Muscle of leg (tissue), 11 donors: Measurements from ENCODE around the gene AP2A2. TPM values are rescaled to one million over a fixed set of nuclear protein-coding genes. Genes with fewer than 3 reads are reported as not detected.

Experiments
- DNase-seq: peaks from one replicate; pipeline ENCODE4 v3.0.0; 2013
- H3K27ac ChIP-seq: one replicate; pipeline ENCODE4 v1.5.1; 2013; ENCODE audit warnings: mild to moderate bottlenecking, low read length, control low read depth
- H3K27me3 ChIP-seq: one replicate; pipeline ENCODE4 v1.6.1; 2013; ENCODE audit warnings: low read length; ENCODE audit not compliant: control insufficient read depth, insufficient read depth
- H3K36me3 ChIP-seq: one replicate; pipeline ENCODE4 v1.6.1; 2013; ENCODE audit warnings: low read length; ENCODE audit not compliant: control insufficient read depth, insufficient read depth
- H3K4me1 ChIP-seq: one replicate; pipeline ENCODE4 v1.6.1; 2013; ENCODE audit warnings: low read length; ENCODE audit not compliant: control insufficient read depth, insufficient read depth
- H3K4me3 ChIP-seq: one replicate; pipeline ENCODE4 v1.5.1; 2013; ENCODE audit warnings: low read length, control low read depth
- H3K9me3 ChIP-seq: replicated peaks from 2 replicates; pipeline ENCODE4 v1.6.1; 2013; ENCODE audit warnings: low read depth, low read length; ENCODE audit not compliant: control insufficient read depth
- WGBS: methylation state at CpG from one replicate; pipeline ENCODE4 v1.1.5; 2013; ENCODE audit warnings: missing lambda C conversion rate; ENCODE audit not compliant: insufficient coverage; 5-methylcytosine and 5-hydroxymethylcytosine counted together
- polyA plus RNA-seq, 8 donors: library from polyadenylated mRNA; unstranded; fragments of 120-200 nt; gene quantifications; one replicate each; pipeline versions ENCODE4 v1.2.1 to v1.2.3, GENCODE V29; 2013; ENCODE audit warnings: inconsistent platforms in 1 of 8, low replicate concordance in 1 of 8; ENCODE audit not compliant: insufficient read length in 8 of 8, insufficient read depth in 1 of 8
- total RNA-seq: library from RNA; stranded (reverse); fragments of 120-200 nt; gene quantifications from one replicate; pipeline ENCODE4 v1.2.4, GENCODE V29; 2013

The AP2A2 gene
- total and polyA plus RNA-seq, 9 donors, result 18.5 to 61.4 (median 47.4) TPM

DNA sequence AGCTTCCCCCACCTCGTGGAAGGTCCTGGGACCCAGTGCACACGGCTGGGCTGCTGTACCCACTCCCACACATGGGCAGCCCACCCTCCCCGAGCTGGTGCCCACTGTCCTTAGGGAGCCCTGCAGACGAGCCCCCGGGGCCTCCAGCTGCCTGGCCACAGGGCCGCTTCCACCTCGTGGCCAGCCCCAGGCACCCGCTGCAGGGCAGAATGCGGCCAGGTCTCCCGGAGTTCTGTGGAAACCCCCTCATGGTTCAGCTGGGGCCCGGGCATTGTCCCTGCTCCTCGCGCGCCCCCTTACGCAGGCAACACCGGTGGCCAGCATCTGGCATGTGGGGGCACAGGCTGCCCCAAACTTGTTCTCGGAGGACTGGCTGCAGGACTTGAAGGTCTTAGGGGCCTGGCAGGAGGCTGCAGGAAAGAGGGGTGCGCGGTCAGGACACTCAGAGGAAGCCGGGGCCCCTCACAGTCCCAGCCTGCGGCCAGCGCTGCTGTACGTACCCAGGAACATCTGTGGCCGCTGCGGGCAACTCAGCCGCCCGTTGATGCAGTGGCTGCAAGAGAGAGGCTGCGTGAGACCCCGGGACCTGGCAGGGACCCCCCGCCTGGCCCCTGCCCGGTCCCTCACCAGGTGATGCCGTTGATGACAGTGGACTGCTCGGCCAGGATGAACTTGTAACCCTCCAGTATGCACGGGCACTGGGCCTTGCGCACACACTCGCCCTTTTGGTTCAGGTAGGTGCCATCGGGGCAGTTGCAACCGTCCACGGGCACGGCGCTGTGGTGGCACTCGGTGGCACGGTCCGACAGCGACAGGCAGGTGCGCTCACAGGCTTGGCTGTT, 101.2 kb downstream of the AP2A2 start:
- Histone ChIP-seq H3K36me3 (no peaks in the 10 kb centered on the region), H3K4me1 (no peaks in the 10 kb centered on the region), H3K4me3 (no peak overlapping the region), H3K27ac (no peak overlapping the region), H3K9me3 (no peaks in the 10 kb centered on the region), H3K27me3 (no peaks in the 10 kb centered on the region)
- DNase-seq, result no peak
- WGBS, result 88% methylated on average over 45 of the region's 46 CpGs

- no peaks in the 10 kb centered on the region for H3K36me3 ChIP-seq
- no peaks in the 10 kb centered on the region for H3K9me3 ChIP-seq
- WGBS, result 76% methylated on average over 31 of the region's 36 CpGs
- H3K4me3 ChIP-seq, result no peak overlapping the region
- no peak overlapping the region for H3K27ac ChIP-seq
- no peak for DNase-seq
- no peaks in the 10 kb centered on the region for H3K4me1 ChIP-seq
- no peaks in the 10 kb centered on the region for H3K27me3 ChIP-seq
Observed at GRCh38 chr11:1027483-1028290, 102.0 kb downstream of the AP2A2 start.

DNA sequence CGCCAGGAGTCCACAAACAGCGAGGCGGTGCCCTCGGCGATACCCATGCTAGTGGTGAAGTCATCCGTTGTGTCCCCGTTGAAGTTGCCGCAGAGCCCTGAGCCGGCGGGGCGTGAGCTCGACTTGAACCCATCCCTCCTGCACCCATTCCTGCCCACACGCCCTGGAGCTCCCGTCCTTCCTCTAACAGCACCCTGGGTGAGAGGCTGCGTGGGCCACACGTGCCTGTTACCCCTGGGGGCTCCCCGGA, 102.5 kb downstream of the AP2A2 start:
- WGBS, result 80% methylated on average over 14 of the region's 17 CpGs
- DNase-seq, result no peak
- Histone ChIP-seq H3K27ac (no peak overlapping the region), H3K36me3 (no peaks in the 10 kb centered on the region), H3K27me3 (no peaks in the 10 kb centered on the region), H3K9me3 (no peaks in the 10 kb centered on the region), H3K4me1 (no peaks in the 10 kb centered on the region), H3K4me3 (no peak overlapping the region)

DNA sequence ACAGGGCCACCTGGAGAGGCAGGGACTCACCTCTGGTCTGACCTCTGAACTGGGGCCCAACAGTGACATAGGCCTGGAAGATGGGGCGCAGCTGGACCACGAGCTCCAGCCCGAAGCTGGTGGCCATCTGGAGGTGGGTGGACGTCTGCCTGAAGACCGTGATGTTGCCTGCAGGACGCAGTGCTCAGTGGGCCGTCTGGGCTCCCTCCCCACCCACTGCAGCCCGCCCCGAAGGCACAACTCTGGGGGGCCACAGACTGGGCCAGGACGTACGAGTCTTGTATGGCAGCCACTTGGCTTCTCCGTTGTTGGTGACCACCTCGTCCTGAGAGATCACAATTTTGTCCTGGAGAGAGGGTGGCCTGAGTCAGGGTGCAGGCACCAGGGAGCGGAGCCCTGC, 102.9 kb downstream of the AP2A2 start:
- no peak for DNase-seq
- H3K27ac ChIP-seq, result no peak overlapping the region
- no peaks in the 10 kb centered on the region for H3K27me3 ChIP-seq
- no peak overlapping the region for H3K4me3 ChIP-seq
- no peaks in the 10 kb centered on the region for H3K36me3 ChIP-seq
- H3K4me1 ChIP-seq, result no peaks in the 10 kb centered on the region
- no peaks in the 10 kb centered on the region for H3K9me3 ChIP-seq
- WGBS, result 87% methylated on average over 5 of the region's 14 CpGs

- H3K4me1 ChIP-seq, result no peaks in the 10 kb centered on the region
- WGBS, result 83% methylated on average over 25 of the region's 25 CpGs
- no peaks in the 10 kb centered on the region for H3K9me3 ChIP-seq
- H3K27me3 ChIP-seq, result no peaks in the 10 kb centered on the region
- H3K27ac ChIP-seq, result no peak overlapping the region
- no peak for DNase-seq
- no peak overlapping the region for H3K4me3 ChIP-seq
- H3K36me3 ChIP-seq, result no peaks in the 10 kb centered on the region
Observed at GRCh38 chr11:1029051-1029450, 103.4 kb downstream of the AP2A2 start.

GRCh38 chr11:1029654-1030053, 104.0 kb downstream of the AP2A2 start:
- H3K36me3 ChIP-seq, result no peaks in the 10 kb centered on the region
- WGBS, result 31% methylated on average over 15 of the region's 16 CpGs

DNA sequence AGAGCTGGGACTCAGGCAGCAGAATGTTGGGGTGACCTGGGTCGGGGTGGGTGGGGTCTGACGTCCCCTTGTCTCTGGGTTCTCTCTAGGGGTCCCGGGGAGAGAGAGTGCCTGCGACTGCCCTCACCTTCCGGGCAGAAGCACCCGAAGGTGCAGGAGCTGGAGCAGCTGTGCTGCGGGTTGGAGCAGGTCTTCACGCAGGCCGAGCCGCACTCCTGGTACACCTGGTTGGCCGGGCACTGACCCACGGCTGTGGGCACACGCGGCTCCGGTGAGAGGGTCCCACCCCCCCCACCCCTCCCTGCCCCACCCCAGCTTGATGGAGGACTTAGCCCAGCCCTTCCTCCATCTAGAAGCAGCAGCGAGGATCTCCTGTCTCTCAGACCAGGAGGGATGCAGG, 104.4 kb downstream of the AP2A2 start:
- WGBS, result 67% methylated on average over 16 of the region's 16 CpGs
- H3K27me3 ChIP-seq, result no peaks in the 10 kb centered on the region

More at GRCh38 chr11:1029654-1030053, 104.0 kb downstream of the AP2A2 start:
- Histone ChIP-seq H3K27ac (no peak overlapping the region), H3K9me3 (no peaks in the 10 kb centered on the region), H3K4me1 (no peaks in the 10 kb centered on the region), H3K4me3 (no peak overlapping the region), H3K27me3 (no peaks in the 10 kb centered on the region)
- DNase-seq, result no peak

DNA sequence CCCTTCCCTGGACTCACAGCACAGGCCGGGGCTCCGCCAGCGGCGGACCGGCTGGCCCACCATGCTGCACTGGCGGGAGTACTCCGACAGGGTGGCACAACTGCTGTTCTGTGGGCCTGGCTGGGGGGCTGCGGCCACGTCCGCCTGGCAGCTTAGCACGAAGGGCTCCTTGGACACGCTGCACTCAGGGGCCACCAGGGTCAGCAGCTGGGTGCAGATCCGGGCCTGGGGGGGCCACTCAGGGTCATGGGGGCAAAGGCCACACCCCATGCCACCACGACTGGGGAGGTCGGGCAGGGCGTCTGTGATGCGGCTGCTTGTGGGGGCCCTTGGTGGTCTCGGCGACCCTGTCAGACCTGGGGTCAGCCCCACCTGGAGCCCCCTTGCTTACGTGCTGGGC, 104.9 kb downstream of the AP2A2 start:
- Histone ChIP-seq H3K27ac (no peak overlapping the region), H3K4me1 (no peaks in the 10 kb centered on the region), H3K4me3 (no peak overlapping the region), H3K27me3 (no peaks in the 10 kb centered on the region), H3K36me3 (no peaks in the 10 kb centered on the region), H3K9me3 (no peaks in the 10 kb centered on the region)
- DNase-seq, result no peak
- WGBS, result 51% methylated on average over 20 of the region's 20 CpGs

More for the DNA sequence above, 104.4 kb downstream of the AP2A2 start:
- no peak for DNase-seq
- Histone ChIP-seq H3K4me3 (no peak overlapping the region), H3K27ac (no peak overlapping the region), H3K36me3 (no peaks in the 10 kb centered on the region), H3K4me1 (no peaks in the 10 kb centered on the region), H3K9me3 (no peaks in the 10 kb centered on the region)

- no peak overlapping the region for H3K4me3 ChIP-seq
- 81% methylated on average over 24 of the region's 30 CpGs for whole genome bisulfite sequencing
- no peaks in the 10 kb centered on the region for H3K27me3 ChIP-seq
- no peaks in the 10 kb centered on the region for H3K9me3 ChIP-seq
- no peaks in the 10 kb centered on the region for H3K36me3 ChIP-seq
- H3K4me1 ChIP-seq, result no peaks in the 10 kb centered on the region
- DNase-seq, result no peak
- H3K27ac ChIP-seq, result no peak overlapping the region
Observed at GRCh38 chr11:1031121-1031899, 105.6 kb downstream of the AP2A2 start.

- Histone ChIP-seq H3K27ac (no peak overlapping the region), H3K4me3 (no peak overlapping the region), H3K36me3 (no peaks in the 10 kb centered on the region), H3K4me1 (no peaks in the 10 kb centered on the region), H3K27me3 (no peaks in the 10 kb centered on the region), H3K9me3 (no peaks in the 10 kb centered on the region)
- DNase-seq, result no peak
- 91% methylated on average over 10 of the region's 12 CpGs for WGBS
Observed at GRCh38 chr11:1032310-1032891, 106.7 kb downstream of the AP2A2 start.
